Frontal cortex (tissue), 4 donors: Measurements from ENCODE around the gene ZNF800. TPM values are rescaled to one million over a fixed set of nuclear protein-coding genes. Genes with fewer than 3 reads are reported as not detected.

Source experiments
- DNase-seq, 2 donors: peaks; one replicate each; pipeline ENCODE4 v3.0.0; 2012; ENCODE audit warnings: low spot score in 2 of 2
- FAIRE-seq: peaks from 2 replicates; lab custom pipeline; 2012; peaks lifted over from hg19 to GRCh38; lab: Jason Lieb, UNC
- total RNA-seq: library from RNA; depleted of rRNA; stranded (reverse); fragments of >200 nt; gene quantifications from one replicate; pipeline ENCODE4 v1.2.3, GENCODE V29; 2014
- donor health status: control.
- donor health status: control.
- donor health status: control.

The ZNF800 gene
- total RNA-seq, 1 donor from 2014 or later: 61.6 TPM

DNA sequence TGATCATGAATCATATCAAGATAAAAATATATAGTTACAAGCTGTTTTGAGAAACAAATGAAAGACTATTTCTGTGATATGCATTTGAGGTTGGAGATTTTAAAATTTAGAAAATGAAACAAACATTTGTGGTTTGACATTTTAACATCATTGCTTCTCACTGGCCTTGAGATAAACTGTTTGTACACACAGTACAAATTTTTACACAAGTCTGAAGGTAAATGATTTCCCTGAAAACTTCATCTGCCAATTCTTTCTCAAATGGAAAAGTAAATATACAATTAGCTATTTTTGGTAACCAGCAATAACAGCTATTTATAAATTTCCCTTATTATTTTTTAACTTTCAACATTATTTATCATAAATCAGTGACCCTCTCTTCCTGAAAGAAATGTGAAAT is 38.6 kb downstream of the ZNF800 start:
- DNase-seq (no peak), FAIRE-seq (peak; percentile 31)

DNA sequence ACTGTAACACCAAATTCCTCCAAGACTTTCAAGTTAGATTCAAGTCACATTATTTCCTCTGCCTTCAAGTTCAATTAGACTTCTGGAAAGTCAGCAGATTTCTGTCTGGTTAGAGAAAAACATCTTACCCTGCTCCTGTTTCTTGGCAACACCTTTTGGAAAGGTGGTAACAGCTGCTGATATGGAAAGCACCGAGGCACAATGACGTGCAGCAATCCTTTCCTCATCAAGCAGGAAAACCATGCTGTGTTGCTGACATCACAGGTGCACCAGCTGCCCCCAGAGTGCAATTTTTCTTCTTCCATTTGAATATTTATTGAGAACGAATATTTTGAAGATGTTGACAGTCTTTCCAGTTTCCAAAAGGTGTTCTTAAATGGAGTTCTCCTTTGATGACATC is 41.9 kb downstream of the ZNF800 start:
- no peak for FAIRE-seq
- no peak for DNase-seq

DNA sequence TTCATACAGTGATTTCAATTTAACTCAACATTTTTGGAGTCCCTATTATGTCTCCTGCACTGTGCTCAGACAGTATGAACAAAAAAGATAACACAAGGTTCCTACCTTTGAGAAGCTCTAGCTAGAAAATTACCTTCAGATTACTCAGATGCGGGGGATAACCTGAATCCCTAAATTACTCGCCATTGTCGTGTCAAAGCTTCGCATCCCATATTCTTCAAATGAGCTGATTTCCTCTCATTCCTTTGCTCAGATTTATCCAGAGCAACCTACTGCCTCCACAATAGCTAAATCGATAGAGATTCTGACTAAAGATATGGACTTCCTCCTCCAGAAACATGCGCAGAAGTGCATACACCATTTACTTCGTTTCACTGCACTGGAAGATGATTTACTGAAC is 42.6 kb downstream of the ZNF800 start:
- no peak for DNase-seq
- no peak for FAIRE-seq

- DNase-seq (no peak), FAIRE-seq (no peak)
Measured at GRCh38 chr7:127348247-127348631, 44.3 kb downstream of the ZNF800 start.

DNA sequence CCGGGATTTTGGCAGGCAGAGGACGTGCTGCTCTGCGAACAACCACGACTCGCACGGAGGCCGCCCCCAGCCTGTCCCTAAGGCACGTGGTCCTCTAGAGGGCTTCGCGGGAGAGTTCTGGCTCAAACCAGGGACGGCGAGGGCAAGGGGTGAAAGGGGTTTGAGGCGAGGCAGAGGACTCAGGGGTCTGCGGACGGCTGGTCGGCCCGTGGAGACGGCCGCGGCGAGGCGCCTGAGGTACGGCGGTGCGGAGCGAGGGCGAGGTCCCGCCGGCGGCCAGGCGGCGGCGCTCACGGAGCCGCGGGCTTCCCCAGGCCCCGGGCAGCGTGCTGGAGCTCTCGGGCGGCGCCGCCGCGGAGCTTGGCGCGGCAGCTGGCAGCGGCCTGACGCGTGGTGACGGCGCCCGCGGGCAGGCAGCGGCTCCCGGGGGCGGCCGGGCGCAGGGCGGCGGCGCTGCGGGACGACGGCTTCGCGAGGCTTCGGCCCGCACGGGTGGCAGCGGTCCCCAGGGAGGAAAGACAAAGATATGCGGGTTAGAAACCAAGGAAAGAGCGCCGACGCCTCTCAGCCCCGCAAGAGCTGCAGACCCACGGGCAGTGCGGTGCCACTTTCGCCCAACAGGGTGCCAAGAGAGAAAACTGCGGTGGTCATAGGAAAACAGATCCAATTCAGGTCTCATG is 44.8 kb downstream of the ZNF800 start:
- FAIRE-seq (no peak), DNase-seq (peak; percentile 72 to 76)

DNA sequence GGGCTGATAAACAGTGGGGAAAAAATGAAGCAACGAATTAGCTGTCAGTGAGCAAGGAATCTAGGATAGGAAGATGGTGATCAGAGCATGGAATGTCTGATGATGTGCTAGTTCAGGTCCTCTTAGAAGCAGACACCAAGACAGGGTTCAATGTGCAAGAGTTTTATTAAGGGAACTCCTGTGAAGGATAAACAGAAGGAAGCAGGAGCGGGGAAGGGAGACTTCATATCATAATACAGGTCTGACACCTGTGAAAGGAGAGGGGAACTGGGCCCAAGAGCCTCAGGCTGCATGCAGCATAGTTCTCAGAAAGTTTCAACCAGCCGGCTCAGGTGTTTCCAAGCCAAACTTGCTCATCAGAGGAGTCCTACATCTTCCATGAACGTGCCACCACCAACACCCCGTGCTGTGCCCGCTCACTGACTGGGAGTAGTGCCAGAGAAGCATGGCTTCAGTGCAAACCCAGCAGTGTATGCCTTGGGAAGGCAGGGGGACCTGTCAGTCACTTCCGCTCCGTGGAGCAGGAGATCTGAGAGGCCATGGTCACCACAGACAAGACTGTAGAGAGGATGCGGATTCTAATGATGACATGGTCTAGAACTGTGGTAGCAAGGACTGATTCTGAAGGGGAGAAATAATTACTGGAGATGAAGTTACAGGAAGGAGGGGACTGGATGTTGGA is 45.8 kb downstream of the ZNF800 start:
- no peak for FAIRE-seq
- DNase-seq: no peak

GRCh38 chr7:127342596-127342995 is 49.9 kb downstream of the ZNF800 start:
- DNase-seq (no peak), FAIRE-seq (no peak)

DNA sequence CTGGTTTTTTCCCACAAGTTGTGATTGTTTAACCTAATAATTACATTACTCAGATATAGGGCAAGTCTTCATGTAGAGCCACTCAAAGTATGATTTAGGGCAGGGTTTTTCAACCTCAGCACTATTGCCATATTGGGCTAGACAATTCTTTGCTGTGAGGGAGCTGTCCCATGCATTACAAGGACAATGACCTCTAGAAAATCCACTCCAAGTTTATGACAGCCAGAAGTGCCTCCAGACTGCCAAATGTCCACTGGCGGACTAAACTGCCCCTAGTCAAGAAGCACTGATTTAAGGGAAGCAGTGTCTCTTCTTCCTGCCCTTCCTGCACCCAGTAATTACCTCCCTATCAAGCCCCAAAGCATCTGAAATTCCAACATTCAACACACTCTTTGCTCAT is 54.4 kb downstream of the ZNF800 start:
- DNase-seq (no peak), FAIRE-seq (no peak)

DNA sequence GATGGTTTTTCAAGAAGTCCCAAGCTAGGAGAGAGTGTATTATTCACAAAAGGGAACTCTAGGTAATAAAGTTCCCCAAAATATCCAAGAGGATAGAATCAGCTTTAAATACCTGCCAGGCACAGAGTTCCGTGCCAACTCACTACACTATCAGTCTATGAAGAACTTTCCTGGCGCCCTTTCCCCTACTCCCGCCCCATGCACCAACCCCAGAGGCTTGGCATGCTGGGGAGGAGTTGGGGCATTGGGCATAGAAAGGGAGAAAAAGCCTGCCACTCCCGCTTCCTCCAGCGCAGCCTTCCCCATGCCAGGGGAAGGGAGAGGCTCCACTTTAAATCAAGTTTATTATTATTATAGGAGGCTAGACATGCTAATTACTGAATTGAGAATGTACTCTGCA is 54.9 kb downstream of the ZNF800 start:
- no peak for FAIRE-seq
- DNase-seq: no peak

DNA sequence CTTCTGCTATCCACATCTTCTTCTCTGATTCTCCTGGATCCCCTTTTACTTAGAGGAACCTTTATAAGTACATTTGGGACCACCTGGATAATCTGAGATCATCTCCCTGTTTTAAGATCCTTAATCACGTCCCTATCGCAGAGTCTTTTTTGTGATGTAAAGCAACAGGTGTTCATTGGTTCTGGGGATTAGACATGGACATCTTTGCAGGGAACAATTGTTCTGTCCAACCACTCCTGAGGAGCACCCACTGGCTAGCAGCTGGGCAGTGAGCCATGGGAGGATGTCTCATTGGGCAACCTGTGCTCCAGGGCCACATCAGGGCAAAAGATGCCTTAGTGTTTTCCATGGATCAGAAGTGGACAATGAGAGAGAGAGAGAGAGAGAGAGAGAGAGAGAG is 56.0 kb downstream of the ZNF800 start:
- no peak for FAIRE-seq

DNA sequence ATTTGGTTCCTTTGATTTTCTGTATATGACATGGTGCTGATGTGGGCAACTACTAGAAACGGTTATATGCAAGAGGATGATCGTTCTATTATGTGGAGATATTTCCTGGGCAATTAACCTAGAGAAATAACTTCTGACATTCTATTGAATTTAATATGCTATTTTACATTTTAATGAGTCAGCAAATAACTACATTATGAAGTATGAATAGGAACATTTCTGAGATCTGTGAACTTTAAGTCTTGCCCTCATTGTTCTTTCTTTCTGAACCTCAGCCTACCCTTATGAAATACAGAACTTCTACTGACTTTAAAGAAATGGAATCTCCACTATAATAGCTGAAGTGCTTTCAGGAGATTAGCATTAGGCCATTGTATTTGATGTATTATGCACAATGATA is 59.6 kb downstream of the ZNF800 start:
- no peak for DNase-seq
- no peak for FAIRE-seq

More for the DNA sequence above, 56.0 kb downstream of the ZNF800 start:
- no peak for DNase-seq

DNA sequence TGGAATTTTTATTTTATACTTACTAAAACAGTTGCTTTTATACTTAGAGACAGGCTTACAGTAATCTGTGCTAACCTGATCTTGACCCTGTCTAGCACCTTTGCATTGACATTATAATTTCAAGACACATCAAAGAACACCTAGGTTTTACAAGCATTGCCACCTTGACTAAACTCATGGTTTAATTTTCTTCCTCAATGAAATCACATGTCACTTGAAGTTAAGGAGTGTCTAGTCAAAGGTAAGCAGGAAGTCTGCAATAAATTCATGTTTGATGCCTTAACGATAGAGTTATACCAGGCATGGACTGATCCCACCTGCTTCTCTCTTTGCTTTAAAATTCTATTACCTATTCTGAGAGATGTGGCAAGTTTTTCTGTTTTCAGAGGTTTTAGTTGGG is 62.4 kb downstream of the ZNF800 start:
- no peak for FAIRE-seq
- DNase-seq: no peak

DNA sequence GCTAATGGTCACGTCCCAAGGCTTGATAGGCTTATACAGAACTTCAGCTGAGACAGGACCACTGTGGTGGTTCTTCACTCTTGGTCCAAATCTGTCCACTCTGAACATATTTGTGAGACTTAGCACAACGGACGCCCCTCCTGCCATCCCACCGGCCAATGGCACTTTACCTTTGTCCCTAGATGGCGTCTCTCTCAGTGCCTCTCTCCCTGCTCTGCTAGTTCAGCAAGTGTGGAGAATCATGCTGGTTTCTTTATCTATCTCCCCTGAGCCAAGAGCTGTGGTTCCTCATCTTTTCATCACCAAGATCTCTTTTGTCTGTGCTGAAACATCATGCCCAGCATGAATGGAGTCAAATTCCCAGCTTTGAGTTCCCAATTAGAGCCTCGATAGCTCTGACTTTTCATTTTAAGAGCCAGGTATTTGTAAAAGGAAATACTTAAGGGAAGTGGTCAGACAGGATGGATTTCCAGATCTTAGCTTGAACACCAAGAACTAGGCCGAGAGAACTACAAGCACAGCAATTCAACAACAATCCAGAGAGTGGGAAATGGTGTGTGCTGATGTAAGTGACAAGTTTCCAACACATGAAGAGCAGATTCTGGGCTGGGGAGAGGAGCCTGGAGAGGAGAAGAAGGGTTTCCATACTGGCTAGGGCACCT is 69.5 kb downstream of the ZNF800 start:
- FAIRE-seq (no peak), DNase-seq (no peak)

DNA sequence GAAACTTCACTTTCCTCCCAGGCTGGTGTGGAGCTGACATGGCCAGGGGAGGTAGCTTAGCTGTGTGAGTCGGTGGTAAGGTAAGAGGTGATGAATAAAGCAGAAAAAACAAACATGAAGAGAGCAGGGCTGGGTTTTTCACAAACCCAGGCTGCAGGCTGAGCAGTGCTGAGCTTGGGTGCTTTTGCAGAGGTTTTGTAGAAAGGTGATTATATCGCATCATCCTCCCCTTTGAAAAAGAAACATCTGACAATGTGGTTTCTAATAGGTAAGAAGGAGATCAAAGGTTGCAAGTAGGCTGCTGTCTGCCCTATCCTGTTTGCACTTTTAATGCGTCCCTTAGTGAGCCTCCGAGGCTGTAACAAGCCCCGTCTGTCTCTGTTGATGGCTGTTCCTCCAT is 70.2 kb downstream of the ZNF800 start:
- no peak for DNase-seq
- no peak for FAIRE-seq

DNA sequence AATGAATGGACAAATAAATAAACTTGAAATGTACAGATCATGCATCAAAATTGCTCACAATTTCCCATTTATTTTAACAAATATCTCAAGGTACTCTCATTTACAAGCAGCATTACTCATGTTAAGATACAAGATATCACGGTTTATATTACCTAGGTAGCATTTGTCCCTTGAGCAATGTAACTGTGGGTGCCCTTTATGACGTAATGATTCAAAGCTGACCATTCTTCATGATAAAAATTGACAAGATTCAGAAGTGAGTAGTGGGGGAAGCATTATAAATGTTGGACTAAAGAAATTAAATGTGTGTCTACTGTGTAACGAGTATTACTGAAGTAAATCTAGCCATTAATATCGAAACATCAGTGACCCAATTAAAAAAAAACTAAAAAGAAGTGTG is 71.5 kb downstream of the ZNF800 start:
- no peak for DNase-seq
- no peak for FAIRE-seq

Other genes with a start within 250 kb of the ZNF800 start
- gene GRM8, start 139.8 kb downstream of the ZNF800 start, total RNA-seq: 2.9 TPM
- gene GCC1, start 192.9 kb upstream of the ZNF800 start, total RNA-seq: 13.5 TPM
- gene ARF5, start 195.7 kb upstream of the ZNF800 start, total RNA-seq: 102 TPM
- gene FSCN3, start 201.0 kb upstream of the ZNF800 start, total RNA-seq: 1.6 TPM
- not detected for gene PAX4, start 225.4 kb upstream of the ZNF800 start, total RNA-seq